KOPT-K1 (cell line): ENCODE data around the gene CHSY3.

Experiments used
- H3K27ac ChIP-seq: fragments of 200-600 bp; sonication (generic); 2 replicates; pipeline ENCODE4 v1.5.1; 2016; ENCODE audit warnings: antibody characterized with exemption, mild to moderate bottlenecking, low read depth, low read length; ENCODE audit not compliant: poor library complexity, severe bottlenecking
- H3K36me3 ChIP-seq: fragments of 200-600 bp; sonication (generic); 2 replicates; pipeline ENCODE4 v1.5.1; 2017; ENCODE audit warnings: antibody characterized with exemption, mild to moderate bottlenecking, low read length, moderate library complexity; ENCODE audit not compliant: insufficient read depth
- H3K9me3 ChIP-seq: fragments of 200-600 bp; sonication (generic); 2 replicates; pipeline ENCODE4 v1.5.1; 2017; ENCODE audit warnings: antibody characterized with exemption, low read length, mild to moderate bottlenecking; ENCODE audit not compliant: insufficient read depth, poor library complexity, severe bottlenecking

Gene CHSY3

DNA sequence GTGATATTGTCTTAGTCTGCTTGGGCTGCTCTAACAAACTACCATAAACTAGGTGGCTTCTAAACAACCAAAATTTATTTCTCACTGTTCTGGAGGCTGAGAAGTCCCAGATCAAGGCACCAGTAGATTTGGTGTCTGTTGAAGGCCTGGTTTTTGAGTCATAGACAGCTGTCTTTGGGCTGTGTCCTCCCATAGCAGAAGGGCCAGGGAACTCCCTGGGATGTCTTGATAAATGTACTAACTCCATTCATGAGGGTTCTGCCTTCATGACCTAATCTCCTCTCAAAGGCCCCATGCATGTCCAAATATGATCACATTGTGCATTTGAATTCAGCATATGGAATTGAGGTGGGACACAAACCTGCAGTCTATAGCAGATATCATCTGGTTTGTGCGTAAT, 121.2 kb downstream of the CHSY3 start:
- H3K36me3 ChIP-seq, result no peaks in the 10 kb centered on the region
- no peaks in the 10 kb centered on the region for H3K9me3 ChIP-seq
- no peak overlapping the region for H3K27ac ChIP-seq

DNA sequence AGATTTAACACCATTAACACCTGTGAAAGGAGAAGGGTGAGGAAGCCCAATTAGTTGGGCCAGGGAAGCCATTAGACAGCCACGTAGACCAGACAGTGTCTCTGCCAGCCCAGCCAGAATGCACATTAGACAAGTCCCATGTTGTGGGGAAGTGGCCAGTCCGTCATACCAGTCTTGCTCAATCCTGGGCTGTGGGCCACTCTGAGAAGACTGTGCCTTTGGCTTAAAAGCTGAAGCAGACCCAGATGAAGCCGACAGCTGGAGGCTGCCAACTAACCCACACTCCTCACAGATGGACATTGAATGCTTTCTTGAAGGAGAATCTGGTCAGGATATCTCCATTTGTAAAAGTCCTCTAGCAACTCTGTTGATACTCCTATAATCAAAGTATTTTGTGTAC, 128.5 kb downstream of the CHSY3 start:
- Histone ChIP-seq H3K27ac (no peak overlapping the region), H3K36me3 (no peaks in the 10 kb centered on the region)

GRCh38 chr5:130034566-130035210, 130.4 kb downstream of the CHSY3 start:
- Histone ChIP-seq H3K36me3 (no peaks in the 10 kb centered on the region), H3K9me3 (no peaks in the 10 kb centered on the region), H3K27ac (no peak overlapping the region)

More for the DNA sequence above, 128.5 kb downstream of the CHSY3 start:
- H3K9me3 ChIP-seq, result no peaks in the 10 kb centered on the region

DNA sequence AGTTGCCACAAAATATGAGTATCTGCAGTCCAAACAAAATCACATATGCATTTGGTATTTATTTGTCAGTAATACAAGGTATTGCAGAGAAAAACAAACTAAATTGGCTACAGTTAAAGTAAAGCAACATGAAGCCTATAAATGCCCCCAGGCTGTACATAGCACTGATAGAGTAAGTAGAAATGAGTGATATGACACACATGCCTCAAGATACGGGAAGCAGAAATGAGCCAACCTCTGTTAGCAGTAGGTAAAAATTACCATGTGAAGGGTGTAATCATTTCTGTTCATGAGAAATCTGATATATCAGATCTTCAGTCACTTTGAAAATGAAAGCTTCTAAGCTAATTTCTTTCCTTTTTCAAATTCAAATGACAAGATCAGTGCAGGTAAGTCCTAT, 131.1 kb downstream of the CHSY3 start:
- Histone ChIP-seq H3K9me3 (no peaks in the 10 kb centered on the region), H3K27ac (no peak overlapping the region), H3K36me3 (no peaks in the 10 kb centered on the region)

DNA sequence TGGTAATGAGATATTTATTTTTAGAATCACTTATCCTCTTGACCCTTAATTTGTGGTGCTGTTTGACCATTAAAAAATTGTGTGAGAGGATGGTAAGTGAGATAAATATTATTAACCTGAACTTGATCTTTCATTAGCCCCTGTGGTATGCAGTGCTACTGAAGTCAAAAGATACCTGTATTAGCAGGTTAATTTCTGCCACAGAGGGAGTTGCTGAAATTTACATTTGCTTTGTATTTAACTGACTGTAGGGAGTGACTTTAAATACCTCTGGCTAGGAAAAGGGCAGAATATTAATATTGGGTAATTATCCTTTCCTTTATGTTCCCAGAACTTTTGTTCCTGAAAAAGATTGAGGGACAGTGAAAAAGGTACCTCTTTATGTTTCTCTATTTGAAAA, 133.6 kb downstream of the CHSY3 start:
- Histone ChIP-seq H3K36me3 (no peaks in the 10 kb centered on the region), H3K9me3 (no peaks in the 10 kb centered on the region), H3K27ac (no peak overlapping the region)

DNA sequence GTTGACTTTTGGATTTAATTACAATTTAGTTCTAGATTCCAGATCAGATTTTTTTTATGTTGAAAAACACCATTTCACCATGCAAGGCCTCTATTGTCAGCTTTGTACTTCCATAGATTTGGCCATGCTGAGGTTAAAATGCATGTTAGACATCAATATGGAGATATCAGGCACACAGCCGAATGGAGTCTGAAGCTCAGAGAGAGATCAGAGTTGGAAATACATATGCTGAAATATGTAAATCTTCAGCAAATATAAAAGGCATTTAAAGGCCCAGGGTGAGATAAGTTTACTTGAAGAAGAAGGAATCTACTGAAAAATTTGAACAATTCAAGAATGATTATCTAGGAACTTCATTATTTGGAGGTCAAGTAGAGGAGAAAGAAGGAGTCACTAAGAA, 139.6 kb downstream of the CHSY3 start:
- H3K27ac ChIP-seq, result no peak overlapping the region
- no peaks in the 10 kb centered on the region for H3K36me3 ChIP-seq
- H3K9me3 ChIP-seq, result no peaks in the 10 kb centered on the region

GRCh38 chr5:130045334-130045733, 141.1 kb downstream of the CHSY3 start:
- Histone ChIP-seq H3K27ac (no peak overlapping the region), H3K36me3 (no peaks in the 10 kb centered on the region), H3K9me3 (no peaks in the 10 kb centered on the region)

DNA sequence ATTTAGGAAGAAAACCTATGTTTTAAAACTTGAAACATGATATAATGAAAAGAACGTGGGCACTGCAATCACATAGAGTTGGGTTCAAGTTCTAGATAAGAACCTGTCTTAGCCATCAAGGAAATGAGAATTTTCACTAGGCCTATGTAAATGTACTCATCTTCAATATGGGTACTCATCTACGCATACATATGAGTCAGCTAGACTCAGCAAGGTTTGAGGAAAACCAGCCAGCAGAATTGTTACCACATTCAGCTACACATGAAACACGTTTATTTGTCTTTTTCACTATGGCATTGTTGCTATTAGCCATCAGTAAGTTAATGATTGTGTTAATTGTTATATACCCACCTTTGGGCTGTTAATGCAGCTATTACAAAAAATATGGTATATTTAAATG, 146.3 kb downstream of the CHSY3 start:
- H3K36me3 ChIP-seq, result no peaks in the 10 kb centered on the region
- H3K9me3 ChIP-seq, result no peaks in the 10 kb centered on the region
- no peak overlapping the region for H3K27ac ChIP-seq

- no peaks in the 10 kb centered on the region for H3K36me3 ChIP-seq
- H3K9me3 ChIP-seq, result no peaks in the 10 kb centered on the region
- H3K27ac ChIP-seq, result no peak overlapping the region
Observed at GRCh38 chr5:130052752-130053151, 148.5 kb downstream of the CHSY3 start.

GRCh38 chr5:130055572-130055971, 151.3 kb downstream of the CHSY3 start:
- no peaks in the 10 kb centered on the region for H3K36me3 ChIP-seq
- H3K9me3 ChIP-seq, result no peaks in the 10 kb centered on the region
- H3K27ac ChIP-seq, result no peak overlapping the region

DNA sequence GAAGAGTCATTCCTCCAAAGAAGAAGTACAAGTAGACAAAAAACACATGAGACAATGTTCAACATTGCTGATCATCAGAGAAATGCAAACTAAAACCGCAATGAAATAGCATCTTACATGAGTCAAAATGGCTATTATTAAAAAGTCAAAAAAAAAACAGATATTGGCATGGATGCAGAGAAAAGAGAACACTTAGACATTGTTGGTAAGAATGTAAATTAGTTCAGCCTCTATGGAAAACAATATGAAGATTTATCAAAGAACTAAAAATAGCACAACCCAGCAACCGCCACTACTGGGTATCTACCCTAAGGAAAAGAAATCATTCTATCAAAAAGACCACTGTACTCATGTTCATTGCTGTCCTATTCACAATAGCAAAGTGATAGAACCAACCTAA, 157.5 kb downstream of the CHSY3 start:
- Histone ChIP-seq H3K9me3 (no peaks in the 10 kb centered on the region), H3K27ac (no peak overlapping the region), H3K36me3 (no peaks in the 10 kb centered on the region)

DNA sequence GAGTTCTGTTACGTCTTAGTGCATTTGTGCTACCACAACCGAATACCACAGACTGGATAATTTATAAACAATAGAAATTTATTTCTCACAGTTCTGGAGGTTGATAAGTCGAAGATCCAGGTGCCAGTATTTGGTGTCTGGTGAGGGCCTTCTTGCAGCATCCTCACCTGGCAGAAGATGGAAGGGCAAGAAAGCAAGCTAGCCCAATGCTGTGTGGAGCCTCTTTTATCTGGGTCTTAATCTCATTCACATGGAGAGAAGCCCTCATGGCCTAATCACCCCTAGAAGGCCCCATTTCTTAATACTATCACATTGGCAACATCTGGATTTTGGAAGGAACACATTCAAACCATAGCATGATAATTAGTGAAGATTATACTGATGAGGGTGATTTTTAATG, 159.3 kb downstream of the CHSY3 start:
- H3K27ac ChIP-seq, result no peak overlapping the region
- H3K36me3 ChIP-seq, result no peaks in the 10 kb centered on the region

GRCh38 chr5:130064484-130064883, 160.2 kb downstream of the CHSY3 start:
- Histone ChIP-seq H3K9me3 (no peaks in the 10 kb centered on the region), H3K36me3 (no peaks in the 10 kb centered on the region), H3K27ac (no peak overlapping the region)

More for the DNA sequence above, 159.3 kb downstream of the CHSY3 start:
- no peaks in the 10 kb centered on the region for H3K9me3 ChIP-seq

- no peak overlapping the region for H3K27ac ChIP-seq
- no peaks in the 10 kb centered on the region for H3K9me3 ChIP-seq
- H3K36me3 ChIP-seq, result no peaks in the 10 kb centered on the region
Observed at GRCh38 chr5:130065617-130066016, 161.4 kb downstream of the CHSY3 start.

DNA sequence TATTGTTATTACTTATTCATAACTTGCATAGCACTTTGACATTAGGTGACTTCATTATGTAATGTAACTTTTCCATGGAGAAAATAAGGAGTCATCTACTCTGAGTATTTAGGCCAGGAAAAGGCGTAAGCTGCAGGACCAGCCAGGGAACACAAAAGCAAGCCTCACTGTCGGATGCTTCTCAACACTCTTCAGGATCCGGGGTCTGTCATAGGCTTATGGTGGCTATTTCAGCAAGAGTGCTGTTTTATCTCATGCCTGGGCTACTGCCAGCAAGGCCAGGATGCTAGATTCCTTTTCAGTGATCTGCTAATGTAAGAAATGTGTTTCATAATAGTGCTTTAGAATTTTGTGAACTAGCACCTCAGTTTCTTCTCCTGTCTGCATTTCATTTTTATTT, 162.4 kb downstream of the CHSY3 start:
- H3K27ac ChIP-seq, result no peak overlapping the region
- H3K36me3 ChIP-seq, result no peaks in the 10 kb centered on the region
- H3K9me3 ChIP-seq, result no peaks in the 10 kb centered on the region

DNA sequence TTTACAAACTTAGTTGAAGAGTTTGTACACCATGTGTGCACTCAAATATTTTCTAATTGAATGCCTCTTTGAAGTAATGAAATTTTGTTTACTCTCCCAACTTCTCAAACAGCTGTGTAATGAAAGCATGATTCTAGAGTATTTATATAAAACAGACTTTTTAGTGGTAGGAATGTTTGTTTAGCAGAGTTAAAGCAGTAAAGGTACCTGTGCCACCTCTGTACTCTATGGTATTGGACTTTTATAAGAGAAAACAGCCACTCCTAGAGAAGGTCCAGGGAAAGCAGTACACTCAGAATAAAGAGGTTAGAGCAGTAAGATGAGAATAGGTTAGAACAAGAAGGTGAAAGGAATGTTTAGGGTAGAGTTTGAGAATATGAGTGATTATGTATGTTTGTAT, 163.1 kb downstream of the CHSY3 start:
- Histone ChIP-seq H3K36me3 (no peaks in the 10 kb centered on the region), H3K27ac (no peak overlapping the region), H3K9me3 (no peaks in the 10 kb centered on the region)
